Neural progenitor cell (in vitro differentiated cells): ENCODE results near the gene ESF1.

Source experiments
- EZH2 ChIP-seq: fragments of 200-600 bp; sonication (generic); IDR thresholded peaks from 2 replicates; pipeline ENCODE4 v1.6.1; 2017; ENCODE audit warnings: antibody characterized with exemption, mild to moderate bottlenecking, moderate library complexity
- TF ChIP-seq, protein P1 (sequence below): fragments of 200-600 bp; sonication (generic); IDR thresholded peaks from 2 replicates; pipeline ENCODE4 v1.5.1; 2017; ENCODE audit warnings: antibody characterized with exemption, mild to moderate bottlenecking

DNA sequence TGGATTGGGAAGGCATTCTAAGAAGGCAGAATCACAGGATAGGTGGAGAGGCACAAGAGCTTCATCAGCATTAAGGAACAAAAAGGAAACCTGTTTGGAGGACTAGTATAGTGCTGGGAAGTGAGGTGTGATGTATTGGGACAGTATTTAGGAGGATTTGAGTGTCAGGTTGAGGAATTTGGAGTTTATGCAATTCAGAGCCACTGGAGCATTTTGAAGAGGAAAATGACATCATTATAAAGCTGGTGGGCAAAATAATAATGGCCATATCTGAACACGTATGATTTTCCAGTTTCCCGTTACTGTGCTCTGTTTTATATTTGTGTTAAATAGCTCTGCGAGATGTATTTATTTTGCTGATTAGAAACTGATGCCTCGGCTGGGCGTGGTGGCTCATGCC, 14.3 kb upstream of the ESF1 start:
- TF ChIP-seq, protein P1, sequence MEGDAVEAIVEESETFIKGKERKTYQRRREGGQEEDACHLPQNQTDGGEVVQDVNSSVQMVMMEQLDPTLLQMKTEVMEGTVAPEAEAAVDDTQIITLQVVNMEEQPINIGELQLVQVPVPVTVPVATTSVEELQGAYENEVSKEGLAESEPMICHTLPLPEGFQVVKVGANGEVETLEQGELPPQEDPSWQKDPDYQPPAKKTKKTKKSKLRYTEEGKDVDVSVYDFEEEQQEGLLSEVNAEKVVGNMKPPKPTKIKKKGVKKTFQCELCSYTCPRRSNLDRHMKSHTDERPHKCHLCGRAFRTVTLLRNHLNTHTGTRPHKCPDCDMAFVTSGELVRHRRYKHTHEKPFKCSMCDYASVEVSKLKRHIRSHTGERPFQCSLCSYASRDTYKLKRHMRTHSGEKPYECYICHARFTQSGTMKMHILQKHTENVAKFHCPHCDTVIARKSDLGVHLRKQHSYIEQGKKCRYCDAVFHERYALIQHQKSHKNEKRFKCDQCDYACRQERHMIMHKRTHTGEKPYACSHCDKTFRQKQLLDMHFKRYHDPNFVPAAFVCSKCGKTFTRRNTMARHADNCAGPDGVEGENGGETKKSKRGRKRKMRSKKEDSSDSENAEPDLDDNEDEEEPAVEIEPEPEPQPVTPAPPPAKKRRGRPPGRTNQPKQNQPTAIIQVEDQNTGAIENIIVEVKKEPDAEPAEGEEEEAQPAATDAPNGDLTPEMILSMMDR = no peak
- TF ChIP-seq EZH2 = no peak
